ENCODE measurements around the gene TRMT1. TPM values are rescaled to one million over a fixed set of nuclear protein-coding genes. Genes with fewer than 3 reads are reported as not detected.

The TRMT1 gene
- total and polyA plus RNA-seq, 2 experiments from 2014 or later = 88.6 to 90.1 TPM

- H3K36me3 ChIP-seq (ENCODE audit: insufficient read depth) = no peaks in the 10 kb centered on the region
- Mint-ChIP-seq H3K27ac (no peak overlapping the region), H3K36me3 (ENCODE audit: low read depth) (peaks cover 41% of the 10 kb centered on the region), H3K4me1 (peaks cover 54% of the 10 kb centered on the region), H3K9me3 (peaks cover 3% of the 10 kb centered on the region), H3K27me3 (ENCODE audit: insufficient read depth, low read depth, poor library complexity) (peaks cover 35% of the 10 kb centered on the region), H3K4me3 (peak overlapping the region; percentile 93)
- ATAC-seq (no peak), DNase-seq (ENCODE audit: low spot score) (no peak)
- H2AFZ ChIP-seq = no peak overlapping the region
- peak overlapping the region; percentile 96 for H3K4me3 ChIP-seq
- peak overlapping the region; percentile 74; the same call in 1 of the 2 replicates for H3K27ac ChIP-seq (ENCODE audit: low read depth)
- TF ChIP-seq POLR2AphosphoS5 (IDR thresholded peaks at IDR 0.05; ENCODE audit: low read depth) = no peak
- TF ChIP-seq EZH2phosphoT487 (IDR thresholded peaks at IDR 0.05; ENCODE audit: unreplicated experiment) = no peak
- TF ChIP-seq, protein P1, sequence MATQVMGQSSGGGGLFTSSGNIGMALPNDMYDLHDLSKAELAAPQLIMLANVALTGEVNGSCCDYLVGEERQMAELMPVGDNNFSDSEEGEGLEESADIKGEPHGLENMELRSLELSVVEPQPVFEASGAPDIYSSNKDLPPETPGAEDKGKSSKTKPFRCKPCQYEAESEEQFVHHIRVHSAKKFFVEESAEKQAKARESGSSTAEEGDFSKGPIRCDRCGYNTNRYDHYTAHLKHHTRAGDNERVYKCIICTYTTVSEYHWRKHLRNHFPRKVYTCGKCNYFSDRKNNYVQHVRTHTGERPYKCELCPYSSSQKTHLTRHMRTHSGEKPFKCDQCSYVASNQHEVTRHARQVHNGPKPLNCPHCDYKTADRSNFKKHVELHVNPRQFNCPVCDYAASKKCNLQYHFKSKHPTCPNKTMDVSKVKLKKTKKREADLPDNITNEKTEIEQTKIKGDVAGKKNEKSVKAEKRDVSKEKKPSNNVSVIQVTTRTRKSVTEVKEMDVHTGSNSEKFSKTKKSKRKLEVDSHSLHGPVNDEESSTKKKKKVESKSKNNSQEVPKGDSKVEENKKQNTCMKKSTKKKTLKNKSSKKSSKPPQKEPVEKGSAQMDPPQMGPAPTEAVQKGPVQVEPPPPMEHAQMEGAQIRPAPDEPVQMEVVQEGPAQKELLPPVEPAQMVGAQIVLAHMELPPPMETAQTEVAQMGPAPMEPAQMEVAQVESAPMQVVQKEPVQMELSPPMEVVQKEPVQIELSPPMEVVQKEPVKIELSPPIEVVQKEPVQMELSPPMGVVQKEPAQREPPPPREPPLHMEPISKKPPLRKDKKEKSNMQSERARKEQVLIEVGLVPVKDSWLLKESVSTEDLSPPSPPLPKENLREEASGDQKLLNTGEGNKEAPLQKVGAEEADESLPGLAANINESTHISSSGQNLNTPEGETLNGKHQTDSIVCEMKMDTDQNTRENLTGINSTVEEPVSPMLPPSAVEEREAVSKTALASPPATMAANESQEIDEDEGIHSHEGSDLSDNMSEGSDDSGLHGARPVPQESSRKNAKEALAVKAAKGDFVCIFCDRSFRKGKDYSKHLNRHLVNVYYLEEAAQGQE (IDR thresholded peaks at IDR 0.05; ENCODE audit: unreplicated experiment) = no peak
- no peak for TF ChIP-seq ZNF114 (CRISPR knock-in tag; IDR thresholded peaks at IDR 0.05)
- no peak for TF ChIP-seq NANOG (IDR thresholded peaks at IDR 0.05; ENCODE audit: borderline replicate concordance)
- no peak for TF ChIP-seq ZNF462 (CRISPR knock-in tag; IDR thresholded peaks at IDR 0.05)
- TF ChIP-seq EZH2 (IDR thresholded peaks at IDR 0.05; ENCODE audit: low read depth, unreplicated experiment) = no peak
- no peak for TF ChIP-seq STAT1 (IDR thresholded peaks at IDR 0.05; ENCODE audit: unreplicated experiment)
- no peak for TF ChIP-seq JUNB (IDR thresholded peaks at IDR 0.05; ENCODE audit: unreplicated experiment)
- TF ChIP-seq CTCF (conservative IDR thresholded peaks at IDR 0.05; ENCODE audit: low read depth in 2 of 2) = no peak
- no peak for TF ChIP-seq ZNF331 (CRISPR knock-in tag; IDR thresholded peaks at IDR 0.05; ENCODE audit: low read depth)
- TF ChIP-seq CREB1 (CRISPR knock-in tag; IDR thresholded peaks at IDR 0.05; ENCODE audit: low read depth) = no peak
- TF ChIP-seq, protein P2, sequence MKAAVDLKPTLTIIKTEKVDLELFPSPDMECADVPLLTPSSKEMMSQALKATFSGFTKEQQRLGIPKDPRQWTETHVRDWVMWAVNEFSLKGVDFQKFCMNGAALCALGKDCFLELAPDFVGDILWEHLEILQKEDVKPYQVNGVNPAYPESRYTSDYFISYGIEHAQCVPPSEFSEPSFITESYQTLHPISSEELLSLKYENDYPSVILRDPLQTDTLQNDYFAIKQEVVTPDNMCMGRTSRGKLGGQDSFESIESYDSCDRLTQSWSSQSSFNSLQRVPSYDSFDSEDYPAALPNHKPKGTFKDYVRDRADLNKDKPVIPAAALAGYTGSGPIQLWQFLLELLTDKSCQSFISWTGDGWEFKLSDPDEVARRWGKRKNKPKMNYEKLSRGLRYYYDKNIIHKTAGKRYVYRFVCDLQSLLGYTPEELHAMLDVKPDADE (IDR thresholded peaks at IDR 0.05) = no peak
- peaks cover 84% of the 10 kb centered on the region for H3K79me2 ChIP-seq (replicated peaks; ENCODE audit: insufficient read depth)
- H3K27me3 ChIP-seq (ENCODE audit: insufficient read depth) = no peaks in the 10 kb centered on the region
- peaks cover 37% of the 10 kb centered on the region for H3K4me1 ChIP-seq (ENCODE audit: insufficient read depth)
- peaks cover 58% of the 10 kb centered on the region for H4K20me1 ChIP-seq (replicated peaks; ENCODE audit: insufficient read depth)
- H3K4me2 ChIP-seq = peak overlapping the region; percentile 94
- H3K9me2 ChIP-seq (ENCODE audit: insufficient read depth) = no peaks in the 10 kb centered on the region
- H3F3A ChIP-seq (replicated peaks; ENCODE audit: low read depth) = peaks cover 6% of the 10 kb centered on the region
Measured at GRCh38 chr19:13120031-13120430, 3.5 kb upstream of the TRMT1 start.

All from GM23338 (cell line).